K562 (cell line): ENCODE results near the gene OPRM1. TPM values are rescaled to one million over a fixed set of nuclear protein-coding genes. Genes with fewer than 3 reads are reported as not detected.

Source experiments
- ATAC-seq: fragments of 200-7000 bp; cut with Tn5 transposase; 3 replicates; pipeline ENCODE4 v1.9.1; 2020; ENCODE audit warnings: moderate library complexity
- BruUV-seq: library from RNA; stranded (reverse); fragments of 400-500 nt; replicated peaks from 2 replicates; lab custom pipeline; 2021; lab: Mats Ljungman, UMichigan
- CTCF ChIA-PET: fragments of 300-600 bp; formaldehyde crosslinking; extraction: SDS; loops from one replicate; lab custom pipeline; 2021; ENCODE audit warnings: low intra/inter-chr PET ratio; lab: Yijun Ruan, JAX
- POLR2A ChIA-PET: fragments of 300-600, 350-650 bp; sonication (Branson Sonifier 250); formaldehyde crosslinking; extraction: SDS; loops from one replicate; lab custom pipeline; 2021; ENCODE audit warnings: antibody characterized with exemption, inconsistent platforms; lab: Yijun Ruan, JAX
- DNase-seq, 4 experiments: peaks; one replicate each; pipeline versions ENCODE4 v3.0.0 to v3.0.0-alpha.2; 2011 to 2018; ENCODE audit warnings: low spot score in 3 of 4, mixed read lengths in 3 of 4; ENCODE audit errors: extremely low read depth in 1 of 4
- FAIRE-seq: peaks from 2 replicates; lab custom pipeline; 2011; peaks lifted over from hg19 to GRCh38; lab: Jason Lieb, UNC
- H2AFZ ChIP-seq: 2 replicates; pipeline ENCODE4 v1.6.0; 2011; ENCODE audit warnings: low read depth, low read length, control low read depth, inconsistent platforms
- H3K27ac ChIP-seq: fragments of 200-600 bp; 3 replicates; pipeline ENCODE4 v1.8.0; 2011; ENCODE audit warnings: low read depth, mild to moderate bottlenecking, control low read depth, inconsistent platforms, low read length, moderate library complexity, mixed read lengths; ENCODE audit errors: extremely low read depth
- H3K27me3 ChIP-seq, 2 experiments: fragments of 300-600 bp in 1 of 2; 2 replicates in 1 of 2; 3 replicates in 1 of 2; pipeline versions ENCODE4 v1.6.0 to v1.8.0; 2011; ENCODE audit warnings: inconsistent platforms in 2 of 2, low read length in 2 of 2, mild to moderate bottlenecking in 1 of 2, mixed read lengths in 1 of 2, moderate library complexity in 1 of 2; ENCODE audit not compliant: control insufficient read depth in 2 of 2, insufficient read depth in 2 of 2
- H3K36me3 ChIP-seq: fragments of 300-600 bp; 3 replicates; pipeline ENCODE4 v1.8.0; 2011; ENCODE audit warnings: mild to moderate bottlenecking, low read length, inconsistent platforms; ENCODE audit not compliant: control insufficient read depth, insufficient read depth
- H3K4me1 ChIP-seq, 2 experiments: fragments of 200-600 bp in 1 of 2; replicated peaks in 1 of 2; 2 replicates in 1 of 2; 3 replicates in 1 of 2; pipeline versions ENCODE4 v1.5.1 to v1.8.0; 2011; ENCODE audit warnings: inconsistent platforms in 2 of 2, low read length in 2 of 2, mild to moderate bottlenecking in 1 of 2, mixed read lengths in 1 of 2, moderate library complexity in 1 of 2; ENCODE audit not compliant: control insufficient read depth in 2 of 2, insufficient read depth in 2 of 2
- H3K4me2 ChIP-seq: 2 replicates; pipeline ENCODE4 v1.6.1; 2011; ENCODE audit warnings: low read length, control low read depth, inconsistent platforms, mixed read lengths; ENCODE audit not compliant: insufficient read depth
- H3K4me3 ChIP-seq: fragments of 200-600 bp; sonication (generic), shearing (Covaris generic); 2 replicates; pipeline ENCODE4 v1.5.1; 2016; ENCODE audit warnings: control low read depth, inconsistent platforms
- H3K79me2 ChIP-seq: fragments of 200-600 bp; 3 replicates; pipeline ENCODE4 v1.8.0; 2011; ENCODE audit warnings: low read length, inconsistent platforms; ENCODE audit not compliant: control insufficient read depth, insufficient read depth
- H3K9ac ChIP-seq, 2 experiments: 2 replicates each; pipeline versions ENCODE4 v1.6.0 to v1.6.1; 2011; ENCODE audit warnings: low read depth in 2 of 2, low read length in 2 of 2, control low read depth in 1 of 2, inconsistent platforms in 1 of 2, mild to moderate bottlenecking in 1 of 2, mixed read lengths in 1 of 2; ENCODE audit not compliant: insufficient read depth in 1 of 2
- H3K9me1 ChIP-seq: one replicate; pipeline ENCODE4 v1.6.0; 2011; ENCODE audit warnings: inconsistent platforms, mild to moderate bottlenecking, low read length, moderate library complexity; ENCODE audit not compliant: control insufficient read depth, insufficient read depth
- H3K9me3 ChIP-seq: replicated peaks from 2 replicates; pipeline ENCODE4 v1.5.1; 2011; ENCODE audit warnings: low read depth, low read length, inconsistent platforms; ENCODE audit not compliant: control insufficient read depth, insufficient read depth
- H4K20me1 ChIP-seq: replicated peaks from 2 replicates; pipeline ENCODE4 v1.6.1; 2011; ENCODE audit warnings: low read length, inconsistent platforms, mixed read lengths; ENCODE audit not compliant: control insufficient read depth, insufficient read depth
- BCOR ChIP-seq: fragments of 450-650 bp; IDR thresholded peaks from 2 replicates; pipeline ENCODE4 v1.6.1; 2016
- CBX8 ChIP-seq: fragments of 200-600 bp; sonication (generic); IDR thresholded peaks from 2 replicates; pipeline ENCODE4 v1.6.1; 2012; ENCODE audit warnings: borderline replicate concordance, mixed run types, low read depth, mild to moderate bottlenecking, moderate library complexity, mixed read lengths, low read length, control low read depth, inconsistent platforms; ENCODE audit not compliant: poor library complexity, severe bottlenecking; ENCODE audit errors: extremely low read depth
- ELF4 ChIP-seq: fragments of 450-650 bp; formaldehyde crosslinking; IDR thresholded peaks from 2 replicates; pipeline ENCODE4 v1.4.0; 2022; ENCODE audit warnings: missing genetic modification characterization
- HNRNPH1 ChIP-seq: fragments of 200-400 bp; formaldehyde crosslinking; optimal IDR thresholded peaks from 2 replicates; pipeline ENCODE3; 2017; ENCODE audit warnings: low read depth, mild to moderate bottlenecking, low read length, moderate library complexity
- MAFG ChIP-seq: fragments of 450-650 bp; conservative IDR thresholded peaks from 2 replicates; pipeline ENCODE4 v1.6.1; 2016; ENCODE audit warnings: missing genetic modification characterization, missing compliant biosample characterization
- RAD21 ChIP-seq, 2 experiments: fragments of 250-450 bp in 1 of 2; fragments of 450-650 bp in 1 of 2; sonication (Bioruptor Pico) in 1 of 2; formaldehyde crosslinking in 1 of 2; IDR thresholded peaks in 1 of 2; conservative IDR thresholded peaks in 1 of 2; 2 replicates each; pipeline versions ENCODE4 v1.4.0 to v1.8.0; 2020 to 2022; ENCODE audit warnings: mild to moderate bottlenecking in 2 of 2, moderate library complexity in 1 of 2
- RBM22 ChIP-seq: fragments of 200-400 bp; formaldehyde crosslinking; IDR thresholded peaks from 2 replicates; pipeline ENCODE4 v1.6.1; 2018; ENCODE audit warnings: low read length, low read depth; ENCODE audit not compliant: poor library complexity, severe bottlenecking
- SETDB1 ChIP-seq: IDR thresholded peaks from one replicate; pipeline ENCODE4 v1.6.1; 2012; ENCODE audit warnings: low read length, control low read depth, inconsistent platforms
- SMC3 ChIP-seq: conservative IDR thresholded peaks from 2 replicates; pipeline ENCODE4 v1.6.1; 2011; ENCODE audit warnings: low read depth, low read length, improper control_type of control experiment; ENCODE audit not compliant: insufficient read depth
- YBX1 ChIP-seq: fragments of 450-650 bp; IDR thresholded peaks from 2 replicates; pipeline ENCODE4 v1.7.1; 2016; ENCODE audit warnings: mild to moderate bottlenecking
- ZFX ChIP-seq: sonication (generic); formaldehyde crosslinking; IDR thresholded peaks from 2 replicates; pipeline ENCODE4 v1.8.0; 2022; ENCODE audit warnings: mild to moderate bottlenecking, missing genetic modification reagents, moderate library complexity
- ZNF224 ChIP-seq: sonication (generic); formaldehyde crosslinking; IDR thresholded peaks from 2 replicates; pipeline ENCODE4 v1.8.0; 2022; ENCODE audit warnings: mild to moderate bottlenecking, missing genetic modification reagents
- ZNF239 ChIP-seq: fragments of 250-450 bp; sonication (Bioruptor Pico); IDR thresholded peaks from 2 replicates; pipeline ENCODE4 v1.4.0; 2020; ENCODE audit warnings: mild to moderate bottlenecking
- ZNF668 ChIP-seq: fragments of 250-450 bp; sonication (Bioruptor Pico); IDR thresholded peaks from 2 replicates; pipeline ENCODE4 v1.8.0; 2022; ENCODE audit warnings: mild to moderate bottlenecking, inconsistent platforms
- ZNF766 ChIP-seq: fragments of 200-800 bp; sonication (Bioruptor generic); conservative IDR thresholded peaks from 2 replicates; pipeline ENCODE4 v1.6.1; 2016; ENCODE audit warnings: missing genetic modification characterization, missing compliant biosample characterization
- WGBS: fragments of 100-300 bp; shearing (Covaris generic); methylation state at CpG from one replicate; pipeline ENCODE4 v1.1.6; 2016; ENCODE audit warnings: low coverage, mixed read lengths; ENCODE audit not compliant: insufficient coverage; ENCODE audit errors: missing lambda C conversion rate; 5-methylcytosine and 5-hydroxymethylcytosine counted together
- in situ Hi-C: fragments of 300-500 bp; cut with MboI; formaldehyde crosslinking; loops from 4 replicates; pipeline ENCODE4 v1.15.0; 2018; ENCODE audit warnings: inconsistent platforms, mixed read lengths
- intact Hi-C: fragments of 100-400 bp; cut with micrococcal nuclease; formaldehyde crosslinking; loops from 2 replicates; pipeline ENCODE4 v1.14.2; 2022
- polyA plus RNA-seq, 8 experiments: library from polyadenylated mRNA; depleted of rRNA in 4 of 8; stranded (reverse) in 5 of 8; unstranded in 3 of 8; fragments of >200 nt; fragmentation: Nextera tagmentation in 2 of 8; fragmentation: Illumina TruSeq in 1 of 8; extraction: Ambion mirVana in 2 of 8; extraction: Trizol in 1 of 8; gene quantifications; 2 replicates each; pipeline versions ENCODE4 v1.2.1 to v1.2.3, GENCODE V29; 2011 to 2014; ENCODE audit warnings: inconsistent platforms in 1 of 8, missing spikeins in 1 of 8
- total RNA-seq, 7 experiments: library from RNA; depleted of rRNA in 6 of 7; stranded (reverse); fragments of >200 nt in 6 of 7; fragmentation: Illumina TruSeq in 2 of 7; extraction: Trizol in 2 of 7; gene quantifications; 2 replicates each; pipeline versions ENCODE4 v1.2.1 to v1.2.3, GENCODE V29; 2011 to 2021; ENCODE audit warnings: low replicate concordance in 1 of 7

OPRM1 gene
- total and polyA plus RNA-seq, 9 of the 15 experiments (the other 6 are each of a cell fraction or from before 2014, with no cell fraction given), result not detected

GRCh38 chr6:154276810-154277628, 238.0 kb downstream of the OPRM1 start (continued):
- TF ChIP-seq HNRNPH1 (no peak), SMC3 (peak; percentile 48), SETDB1 (no peak), ZFX (CRISPR knock-in tag) (no peak), CBX8 (no peak), RAD21 (CRISPR knock-in tag; conservative IDR thresholded peaks at IDR 0.05 in 1 of 2, IDR thresholded peaks at IDR 0.05 in 1 of 2) (peak; percentile 42 to 58), ZNF239 (CRISPR knock-in tag) (no peak)

GRCh38 chr6:154277629-154278017, 238.6 kb downstream of the OPRM1 start:
- ATAC-seq (no peak), DNase-seq (no peak), FAIRE-seq (no peak)
- in situ Hi-C loops, result no loop called here
- Histone ChIP-seq H3K27me3 (no peaks in the 10 kb centered on the region), H3K36me3 (no peaks in the 10 kb centered on the region), H3K9me3 (no peaks in the 10 kb centered on the region), H3K4me3 (no peak overlapping the region), H3K4me2 (no peak overlapping the region), H2AFZ (no peak overlapping the region), H3K79me2 (no peaks in the 10 kb centered on the region), H3K9ac (no peak overlapping the region), H3K27ac (no peak overlapping the region), H3K9me1 (no peaks in the 10 kb centered on the region), H3K4me1 (no peaks in the 10 kb centered on the region), H4K20me1 (no peaks in the 10 kb centered on the region)
- ChIA-PET CTCF (interaction anchor here (1.6 kb wide), 1 partner anchor 123 kb away, joined by 7 read pairs; no protein-coding TSS in a partner anchor), POLR2A (interaction anchor here (0.8 to 1.0 kb wide), 2 partner anchors 10 to 19 kb away, joined by 4 read pairs; no protein-coding TSS in a partner anchor)
- TF ChIP-seq ELF4 (CRISPR knock-in tag) (no peak), ZNF224 (no peak), BCOR (no peak), RBM22 (no peak), YBX1 (no peak), ZNF766 (no peak), MAFG (tag) (no peak), ZNF668 (CRISPR knock-in tag) (no peak)
- 9% methylated on average over 7 of the region's 7 CpGs for WGBS
- intact Hi-C loops, result loop anchor here (1.0 to 5.0 kb wide), 3 partner anchors 123 to 1245 kb away; no protein-coding TSS in a partner anchor
- no TSS peak for BruUV-seq
